BLaER1 treated with 17β-estradiol and CSF1 and Interleukin-3, amounts not matched to agents 10 nM and 100 nM (cell line): ENCODE measurements around the gene PSD4.
"Not testable (repeated sequence)": the region's sequence is repeated elsewhere in the genome, so short reads cannot be mapped to it uniquely, and the experiment has no call there.

ENCODE experiments used
- H3K27ac ChIP-seq, 11 experiments: shearing (Covaris generic); formaldehyde crosslinking; 2 replicates each; pipeline ENCODE4 v1.8.1; 2022
- H3K27me3 ChIP-seq, 11 experiments: shearing (Covaris generic); formaldehyde crosslinking; 2 replicates each; pipeline ENCODE4 v1.8.1; 2022
- H3K36me3 ChIP-seq, 11 experiments: shearing (Covaris generic); formaldehyde crosslinking; 2 replicates each; pipeline ENCODE4 v1.8.1; 2022
- H3K4me1 ChIP-seq, 10 experiments: shearing (Covaris generic); formaldehyde crosslinking; 2 replicates each; pipeline ENCODE4 v1.8.1; 2022
- H3K4me2 ChIP-seq, 11 experiments: shearing (Covaris generic); formaldehyde crosslinking; 2 replicates each; pipeline ENCODE4 v1.8.1; 2022
- H3K4me3 ChIP-seq, 10 experiments: shearing (Covaris generic); formaldehyde crosslinking; 2 replicates each; pipeline ENCODE4 v1.8.1; 2022
- H3K9ac ChIP-seq, 11 experiments: shearing (Covaris generic); formaldehyde crosslinking; 2 replicates each; pipeline ENCODE4 v1.8.1; 2022
- H3K9me3 ChIP-seq, 11 experiments: shearing (Covaris generic); formaldehyde crosslinking; replicated peaks in 1 of 11; 2 replicates each; pipeline ENCODE4 v1.8.1; 2022
- H4K20me1 ChIP-seq, 11 experiments: shearing (Covaris generic); formaldehyde crosslinking; 2 replicates each; pipeline ENCODE4 v1.8.1; 2022
- Cebpa-rat ChIP-seq, 11 experiments: shearing (Covaris generic); IDR thresholded peaks; 2 replicates each; pipeline ENCODE4 v1.8.1; 2022

PSD4 gene

DNA sequence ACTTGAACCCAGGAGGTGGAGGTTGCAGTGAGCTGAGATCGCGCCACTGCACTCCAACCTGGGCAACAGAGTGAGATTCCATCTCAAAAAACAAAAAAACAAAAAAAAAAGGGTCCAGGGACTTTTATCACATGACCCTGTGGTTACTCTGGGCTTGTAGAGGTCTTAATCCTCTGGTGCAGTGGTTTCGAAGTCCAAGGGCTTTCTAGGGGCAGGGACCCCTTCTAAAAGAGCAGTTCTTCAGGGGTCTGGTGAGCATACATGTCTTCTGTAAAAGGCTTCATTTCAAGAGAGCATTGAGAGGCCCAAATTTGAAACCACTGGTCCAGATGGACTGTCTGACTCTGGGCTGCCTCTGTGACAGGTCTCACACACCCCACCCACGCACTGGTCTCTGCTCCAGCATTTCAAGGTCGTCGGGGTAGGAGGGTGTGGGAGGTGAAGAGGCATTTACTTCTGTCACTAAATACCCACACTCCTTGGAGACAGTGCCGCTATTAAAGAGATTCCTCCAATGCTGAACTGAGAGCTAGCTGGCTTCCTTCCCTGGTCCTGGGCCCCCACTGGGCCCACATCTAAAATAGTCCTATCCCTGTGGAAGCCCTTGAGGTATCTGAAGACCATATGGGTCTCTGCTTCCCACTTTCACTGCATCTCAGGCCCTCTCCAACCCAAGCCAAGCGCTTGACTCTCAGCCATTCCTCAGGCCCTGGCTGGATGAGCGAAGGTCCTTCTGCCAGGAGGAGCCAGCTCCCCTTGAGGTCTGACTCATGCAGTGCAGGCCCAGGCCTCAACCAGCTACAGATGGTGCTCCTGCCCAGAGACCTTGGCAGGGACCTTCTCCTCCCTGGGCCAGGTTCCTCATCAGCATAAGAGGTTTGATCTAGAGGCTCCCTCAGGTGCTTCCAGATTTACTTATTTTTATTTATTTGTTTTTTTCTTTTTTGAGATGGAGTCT, 60.1 kb downstream of the PSD4 start:
- peaks cover 30 to 80% (median 55%) of the 10 kb centered on the region in 10 experiments for H3K4me1 ChIP-seq
- no peak overlapping the region for H3K27ac ChIP-seq
- H4K20me1 ChIP-seq = peaks cover 0 to 6% (median 0%) of the 10 kb centered on the region in 11 experiments; a peak in 2 of 22 replicates
- H3K9me3 ChIP-seq = peaks cover 0 to 19% (median 0%) of the 10 kb centered on the region in 11 experiments; a peak in 7 of 22 replicates
- H3K9ac ChIP-seq = no peak overlapping the region
- H3K27me3 ChIP-seq = no peaks in the 10 kb centered on the region
- H3K4me2 ChIP-seq = peak overlapping the region in 10 of 11 experiments; percentile 75 to 98 (median 82); a peak in 14 of 22 replicates
- peaks cover 5 to 26% (median 21%) of the 10 kb centered on the region in 11 experiments; a peak in 19 of 22 replicates for H3K36me3 ChIP-seq
- no peak overlapping the region for H3K4me3 ChIP-seq
- TF ChIP-seq Cebpa-rat (IDR thresholded peaks at IDR 0.05) = no peak

DNA sequence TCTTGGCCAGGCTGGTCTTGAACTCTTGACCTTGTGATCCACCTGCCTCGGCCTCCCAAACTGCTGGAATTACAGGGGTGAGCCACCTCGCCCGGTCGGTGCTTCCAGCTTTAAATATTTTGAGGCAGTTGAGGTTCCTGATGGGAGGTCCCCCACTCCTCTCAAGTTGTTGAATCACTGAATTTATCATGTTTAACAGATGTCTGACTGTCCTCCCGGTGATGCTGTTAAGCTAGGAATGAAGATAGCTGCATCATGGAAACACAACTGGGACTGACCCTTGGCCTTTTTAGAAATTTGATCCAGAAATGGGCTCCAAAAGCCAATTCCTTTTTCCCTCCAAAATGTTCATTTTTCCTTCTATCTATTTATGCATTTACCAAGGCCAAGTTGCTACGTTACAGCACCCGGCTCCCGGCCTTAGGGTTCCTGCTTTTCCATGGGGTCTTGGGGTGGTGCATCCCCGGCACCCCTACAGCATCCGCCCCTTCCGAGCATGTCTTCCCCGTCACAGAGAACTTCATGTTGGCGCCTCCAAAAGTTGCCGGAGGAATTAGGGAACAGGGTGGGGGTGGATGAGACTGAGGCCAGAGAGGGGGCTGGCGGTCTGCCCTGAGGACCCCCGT, 61.1 kb downstream of the PSD4 start:
- peaks cover 0 to 10% (median 3%) of the 10 kb centered on the region in 11 experiments; a peak in 7 of 22 replicates for H4K20me1 ChIP-seq
- H3K9me3 ChIP-seq = peaks cover 0 to 19% (median 0%) of the 10 kb centered on the region in 11 experiments; a peak in 7 of 22 replicates
- H3K27ac ChIP-seq = peak overlapping the region; percentile 83 to 92 (median 88); a peak in 20 of 22 replicates
- H3K9ac ChIP-seq = peak overlapping the region; percentile 80 to 93 (median 89)
- H3K27me3 ChIP-seq = no peaks in the 10 kb centered on the region
- H3K36me3 ChIP-seq = peaks cover 6 to 35% (median 24%) of the 10 kb centered on the region in 11 experiments; a peak in 19 of 22 replicates
- peak overlapping the region; percentile 60 to 76 (median 69) for H3K4me3 ChIP-seq
- no peak for TF ChIP-seq Cebpa-rat (IDR thresholded peaks at IDR 0.05)
- H3K4me2 ChIP-seq = peak overlapping the region; percentile 75 to 98 (median 82)
- peaks cover 33 to 85% (median 55%) of the 10 kb centered on the region in 10 experiments for H3K4me1 ChIP-seq

DNA sequence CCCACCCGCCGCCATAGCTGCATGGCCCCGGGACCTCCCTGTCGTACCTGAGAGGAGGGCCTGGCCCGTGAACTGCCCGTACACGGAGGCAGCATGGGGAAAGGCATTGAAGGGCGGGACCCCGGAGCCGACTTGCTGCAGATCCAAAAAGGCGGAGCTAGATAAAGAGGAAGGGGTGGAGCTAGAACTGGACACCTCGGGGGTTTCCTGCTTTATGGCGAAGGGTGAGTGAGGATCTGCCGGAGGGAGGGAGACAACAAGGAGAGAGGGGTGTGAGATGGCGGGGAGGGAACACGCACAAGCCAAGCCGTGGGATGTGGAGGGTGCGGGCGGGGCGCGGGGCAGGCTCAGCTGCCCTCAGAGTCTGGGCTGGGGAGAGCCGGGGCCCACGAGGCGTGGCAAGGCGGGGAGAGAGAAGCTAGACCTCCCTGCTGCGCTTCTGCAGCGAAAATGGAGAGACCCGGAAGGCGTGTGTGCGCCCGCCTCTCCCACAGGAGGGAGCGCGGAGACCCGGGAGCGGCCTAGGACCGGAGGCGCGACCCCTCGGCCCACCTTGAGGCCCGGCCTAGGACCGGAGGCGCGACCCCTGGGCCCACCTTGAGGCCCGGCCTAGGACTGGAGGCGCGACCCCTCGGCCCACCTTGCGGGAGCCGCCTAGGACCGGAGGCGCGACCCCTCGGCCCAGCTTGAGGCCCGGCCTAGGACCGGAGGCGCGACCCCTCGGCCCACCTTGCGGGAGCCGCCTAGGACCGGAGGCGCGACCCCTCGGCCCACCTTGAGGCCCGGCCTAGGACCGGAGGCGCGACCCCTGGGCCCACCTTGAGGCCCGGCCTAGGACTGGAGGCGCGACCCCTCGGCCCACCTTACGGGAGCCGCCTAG, 61.8 kb downstream of the PSD4 start:
- peaks cover 25 to 85% (median 55%) of the 10 kb centered on the region in 10 experiments for H3K4me1 ChIP-seq
- peak overlapping the region; percentile 83 to 92 (median 88) for H3K27ac ChIP-seq
- H3K36me3 ChIP-seq = peaks cover 11 to 41% (median 28%) of the 10 kb centered on the region in 11 experiments; a peak in 19 of 22 replicates
- not testable (repeated sequence) for H3K27me3 ChIP-seq
- H3K9me3 ChIP-seq = peaks cover 0 to 19% (median 0%) of the 10 kb centered on the region in 11 experiments; a peak in 7 of 22 replicates
- peak overlapping the region; percentile 75 to 98 (median 83) for H3K4me2 ChIP-seq
- H4K20me1 ChIP-seq = peaks cover 0 to 18% (median 10%) of the 10 kb centered on the region in 11 experiments; a peak in 14 of 22 replicates
- H3K9ac ChIP-seq = peak overlapping the region; percentile 80 to 93 (median 89)
- H3K4me3 ChIP-seq = peak overlapping the region; percentile 60 to 76 (median 69)

DNA sequence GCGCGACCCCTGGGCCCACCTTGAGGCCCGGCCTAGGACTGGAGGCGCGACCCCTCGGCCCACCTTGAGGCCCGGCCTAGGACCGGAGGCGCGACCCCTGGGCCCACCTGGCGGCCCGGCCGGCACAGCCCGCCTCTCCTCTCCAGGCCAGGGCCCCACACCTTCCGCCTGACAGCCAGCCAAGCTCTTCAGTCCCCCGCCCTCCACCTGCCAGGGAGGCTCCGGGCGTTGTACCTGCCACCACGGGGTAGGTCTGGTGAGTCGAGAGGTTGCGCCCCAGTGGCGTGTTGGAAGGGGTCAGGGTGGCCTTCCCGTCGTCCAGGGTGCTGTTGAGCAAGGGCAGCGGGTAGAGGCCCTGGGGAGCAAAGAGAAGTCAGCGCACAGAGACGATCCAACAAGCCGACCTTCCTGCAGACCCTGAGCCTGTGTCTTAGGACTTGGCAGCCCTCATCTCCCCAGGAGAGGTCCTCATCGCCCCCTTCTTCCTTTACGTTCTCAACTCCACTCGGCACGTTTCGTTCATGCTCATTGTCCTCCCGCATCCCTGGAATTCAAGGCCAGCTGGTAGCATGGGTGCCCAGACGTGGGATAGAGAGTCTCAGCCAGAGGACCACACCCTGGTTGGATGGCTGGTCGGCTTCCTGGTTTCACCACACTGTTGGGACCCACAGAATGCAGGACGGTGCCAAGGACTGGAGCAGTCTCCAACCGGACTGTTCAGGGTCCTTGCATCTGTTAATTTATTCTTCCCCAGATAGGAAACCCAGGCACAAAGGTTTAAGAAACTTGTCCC, 62.8 kb downstream of the PSD4 start:
- Histone ChIP-seq H3K9ac (peak overlapping the region; percentile 80 to 93 (median 89)), H3K4me3 (peak overlapping the region; percentile 60 to 76 (median 69)), H3K27ac (peak overlapping the region; percentile 83 to 92 (median 88); a peak in 20 of 22 replicates), H3K4me1 (peaks cover 17 to 85% (median 56%) of the 10 kb centered on the region in 10 experiments), H4K20me1 (peaks cover 0 to 28% (median 20%) of the 10 kb centered on the region in 11 experiments; a peak in 17 of 22 replicates), H3K9me3 (peaks cover 0 to 19% (median 0%) of the 10 kb centered on the region in 11 experiments; a peak in 7 of 22 replicates), H3K36me3 (peaks cover 11 to 49% (median 28%) of the 10 kb centered on the region in 11 experiments; a peak in 19 of 22 replicates), H3K4me2 (peak overlapping the region; percentile 68 to 98 (median 82)), H3K27me3 (no peaks in the 10 kb centered on the region)
- no peak for TF ChIP-seq Cebpa-rat (IDR thresholded peaks at IDR 0.05)

DNA sequence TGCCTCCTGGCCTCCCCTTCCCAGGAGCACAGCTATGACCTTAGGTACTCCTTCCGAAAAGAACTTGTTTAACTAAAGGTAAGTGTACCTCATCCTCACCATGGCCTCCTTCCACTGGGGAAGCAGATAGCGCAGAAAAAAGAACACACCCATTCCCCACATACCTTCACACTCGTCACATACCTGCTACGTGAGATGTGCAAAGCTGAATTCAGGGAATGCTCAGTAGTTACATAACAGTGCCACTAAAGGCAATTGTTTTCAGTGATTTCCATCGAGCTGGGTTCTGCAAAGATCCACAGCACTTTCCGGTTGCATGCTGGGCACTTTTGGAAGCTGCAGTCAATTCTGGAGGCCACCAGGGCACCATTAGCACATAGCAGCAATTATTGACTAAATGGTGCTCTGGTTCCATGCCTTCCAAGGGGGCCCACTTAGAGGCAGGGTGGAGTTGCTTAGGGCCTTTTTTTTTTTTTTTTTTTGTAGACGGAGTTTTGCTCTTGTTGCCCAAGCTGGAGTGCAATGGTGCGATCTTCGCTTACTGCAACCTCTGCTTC, 63.9 kb downstream of the PSD4 start:
- no peak for TF ChIP-seq Cebpa-rat (IDR thresholded peaks at IDR 0.05)
- Histone ChIP-seq H3K9ac (peak overlapping the region in 5 of 11 experiments; percentile 18 to 93 (median 89); a peak in 6 of 22 replicates), H3K9me3 (peaks cover 0 to 19% (median 0%) of the 10 kb centered on the region in 11 experiments; a peak in 7 of 22 replicates), H3K27ac (peak overlapping the region in 2 of 11 experiments; percentile 76 to 85; a peak in 3 of 22 replicates), H4K20me1 (peaks cover 0 to 39% (median 25%) of the 10 kb centered on the region in 11 experiments; a peak in 18 of 22 replicates), H3K27me3 (no peaks in the 10 kb centered on the region), H3K4me1 (peaks cover 17 to 88% (median 55%) of the 10 kb centered on the region in 10 experiments), H3K4me2 (peak overlapping the region in 8 of 11 experiments; percentile 80 to 98 (median 86); a peak in 13 of 22 replicates), H3K36me3 (peaks cover 11 to 55% (median 30%) of the 10 kb centered on the region in 11 experiments; a peak in 19 of 22 replicates), H3K4me3 (peak overlapping the region in 4 of 10 experiments; percentile 60 to 76 (median 68); a peak in 7 of 20 replicates)

DNA sequence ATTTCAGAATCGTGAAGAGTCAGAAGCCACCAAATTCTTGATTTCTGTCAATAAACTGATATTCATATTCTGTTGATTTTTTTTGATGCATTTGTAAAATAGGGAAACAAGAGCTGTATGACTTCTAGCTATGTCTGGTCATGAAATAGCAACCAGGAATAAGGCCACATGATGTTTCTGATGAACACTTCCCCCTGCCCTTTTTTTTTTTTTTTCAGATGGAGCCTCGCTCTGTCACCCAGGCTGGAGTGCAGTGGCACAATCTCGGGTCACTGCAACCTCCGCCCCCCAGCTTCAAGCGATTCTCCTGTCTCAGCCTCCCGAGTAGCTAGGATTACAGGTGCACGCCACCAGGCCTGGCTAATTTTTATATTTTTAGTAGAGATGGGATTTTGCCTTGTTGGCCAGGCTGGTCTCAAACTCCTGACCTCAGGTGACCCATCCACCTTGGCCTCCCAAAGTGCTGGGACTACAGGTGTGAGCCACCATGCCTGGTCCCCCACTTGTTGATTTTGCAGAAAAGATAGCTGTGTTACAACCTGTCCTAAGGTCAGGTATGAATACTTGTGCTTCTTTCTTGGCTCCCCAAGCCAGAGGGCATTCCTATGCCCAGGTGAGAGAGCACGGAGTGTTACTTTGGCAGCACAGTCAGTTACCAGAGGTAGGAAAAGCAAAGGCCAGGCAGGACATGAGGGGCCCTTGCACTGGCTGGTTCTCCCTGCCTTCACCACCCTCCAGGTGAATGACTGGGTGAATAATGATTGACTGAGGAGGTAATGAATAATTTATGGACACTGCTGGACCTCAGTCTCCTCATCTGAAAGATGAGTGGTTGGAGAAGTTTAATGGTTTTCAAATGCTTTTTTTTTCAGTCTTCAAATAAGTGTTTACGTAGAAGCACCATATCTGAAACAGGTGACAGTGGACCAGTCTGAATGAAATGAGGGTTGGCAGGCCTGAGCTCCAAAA, 65.4 kb downstream of the PSD4 start:
- H3K4me1 ChIP-seq = peaks cover 17 to 89% (median 48%) of the 10 kb centered on the region in 10 experiments
- no peak for TF ChIP-seq Cebpa-rat (IDR thresholded peaks at IDR 0.05)
- peak overlapping the region in 4 of 11 experiments; percentile 0 to 77 (median 66); a peak in 6 of 22 replicates for H3K27ac ChIP-seq
- peak overlapping the region in 3 of 10 experiments; percentile 39 to 66 (median 60); a peak in 5 of 20 replicates for H3K4me3 ChIP-seq
- no peaks in the 10 kb centered on the region for H3K27me3 ChIP-seq
- H3K4me2 ChIP-seq = peak overlapping the region in 5 of 11 experiments; percentile 51 to 98 (median 94); a peak in 9 of 22 replicates
- H3K36me3 ChIP-seq = peaks cover 11 to 59% (median 36%) of the 10 kb centered on the region in 11 experiments; a peak in 19 of 22 replicates
- H4K20me1 ChIP-seq = peaks cover 0 to 51% (median 25%) of the 10 kb centered on the region in 11 experiments; a peak in 18 of 22 replicates
- peak overlapping the region in 3 of 11 experiments; percentile 43 to 93 (median 72); a peak in 5 of 22 replicates for H3K9ac ChIP-seq
- H3K9me3 ChIP-seq = peaks cover 0 to 19% (median 0%) of the 10 kb centered on the region in 11 experiments; a peak in 7 of 22 replicates
